Measurements from ENCODE around the gene ZNF578. TPM values are rescaled to one million over a fixed set of nuclear protein-coding genes. Genes with fewer than 3 reads are reported as not detected.
"Not testable (repeated sequence)": the region's sequence is repeated elsewhere in the genome, so short reads cannot be mapped to it uniquely, and the experiment has no call there.

ZNF578 gene
- total RNA-seq (2014; rRNA removed; shearing (Covaris generic)): not detected in 2 replicates
- polyA plus RNA-seq (2014; cell fraction: nucleus; rRNA removed): not detected in 2 replicates

DNA sequence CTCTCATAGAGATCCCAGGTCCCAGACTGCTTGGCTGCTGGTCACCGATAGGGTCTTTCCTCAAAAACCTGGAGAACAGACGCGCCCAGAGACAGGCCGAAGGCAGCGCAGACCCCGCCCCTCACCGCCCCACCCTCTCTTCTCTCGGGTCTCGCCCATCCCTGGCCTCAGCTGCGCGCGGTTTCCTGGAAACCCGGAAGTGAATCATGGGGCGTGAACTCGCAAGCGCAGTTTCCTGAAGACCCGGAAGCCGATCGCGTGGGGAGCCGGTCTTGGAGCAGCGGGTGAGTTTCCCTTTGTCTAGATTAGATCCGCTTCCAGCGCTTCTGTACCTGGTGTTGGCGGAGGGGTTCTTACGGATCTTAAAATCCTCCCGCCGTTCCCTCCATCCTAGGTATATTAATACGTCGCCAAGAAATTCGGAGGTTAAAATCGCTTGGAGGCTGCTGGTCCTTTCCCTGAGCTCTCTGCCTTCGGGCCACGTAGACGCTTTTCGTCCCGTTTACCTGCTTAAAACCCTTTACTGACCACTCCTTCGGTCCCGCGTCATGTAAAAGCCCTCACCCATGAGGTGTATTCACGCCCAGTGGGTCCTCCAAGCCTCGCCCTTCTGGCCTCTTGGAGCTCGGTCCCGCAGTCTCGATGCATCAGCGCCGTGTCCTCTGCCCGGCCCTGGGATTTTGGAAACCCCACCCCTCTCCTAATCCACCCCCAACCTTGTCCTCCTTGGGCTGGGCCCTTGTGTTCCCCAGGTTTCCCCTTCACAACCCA lies at the start of gene ZNF578:
TSS of gene ZNF578 (plus strand) at position 230 of the 771 bp plus-strand sequence. CDS start 48,293 bp downstream, outside the sequence.
- no peak for DNase-seq (ENCODE audit: extremely low read depth, low read depth)

DNA sequence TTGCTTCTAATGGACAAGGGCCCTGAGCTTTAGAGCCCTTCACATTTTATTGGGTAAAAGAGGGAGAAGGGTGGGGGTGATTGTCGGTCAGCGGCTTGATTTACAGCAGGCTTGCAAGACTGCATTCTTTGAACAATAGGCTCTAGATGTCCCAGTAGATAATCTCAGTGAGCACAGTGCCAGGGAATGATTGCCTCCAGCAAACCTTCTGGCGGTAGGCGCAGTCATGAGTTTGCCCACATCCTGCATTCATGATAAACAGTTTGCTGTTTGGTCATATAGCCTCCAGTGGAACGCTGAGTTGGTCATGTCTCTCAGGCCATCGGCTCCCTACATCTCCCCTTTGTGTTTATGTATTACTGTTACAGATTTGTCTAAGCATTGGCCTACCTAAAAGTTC lies 43.1 kb upstream of the ZNF578 start:
- no peak for DNase-seq (ENCODE audit: extremely low read depth, low read depth)

GRCh38 chr19:52415711-52416110 lies 37.6 kb upstream of the ZNF578 start:
- no peak for DNase-seq (ENCODE audit: extremely low read depth, low read depth)

DNA sequence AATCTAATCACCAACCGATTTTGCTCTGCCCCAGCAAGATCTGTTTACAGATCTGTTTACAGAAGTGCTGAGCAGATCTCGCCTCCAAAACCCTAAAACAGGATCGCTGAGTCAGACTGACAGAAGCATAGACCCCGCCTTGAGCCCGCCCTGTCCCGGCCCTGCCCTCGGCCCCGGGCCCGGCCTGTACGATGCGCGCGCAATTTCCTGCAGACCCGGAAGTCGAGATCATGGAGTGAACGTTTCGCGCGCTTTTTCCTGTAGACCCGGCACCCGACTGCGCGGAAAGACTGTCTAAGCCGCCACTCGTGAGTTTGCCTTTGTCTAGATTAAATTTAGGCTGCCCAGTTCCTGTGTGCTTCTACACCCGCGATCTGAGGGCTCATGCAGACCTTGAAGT lies 24.4 kb upstream of the ZNF578 start, which contains the start of gene ZNF534:
TSS of gene ZNF534 (plus strand) at position 212 of the 400 bp plus-strand sequence. CDS start 2,327 bp downstream, outside the sequence.
- DNase-seq (ENCODE audit: extremely low read depth, low read depth): no peak

DNA sequence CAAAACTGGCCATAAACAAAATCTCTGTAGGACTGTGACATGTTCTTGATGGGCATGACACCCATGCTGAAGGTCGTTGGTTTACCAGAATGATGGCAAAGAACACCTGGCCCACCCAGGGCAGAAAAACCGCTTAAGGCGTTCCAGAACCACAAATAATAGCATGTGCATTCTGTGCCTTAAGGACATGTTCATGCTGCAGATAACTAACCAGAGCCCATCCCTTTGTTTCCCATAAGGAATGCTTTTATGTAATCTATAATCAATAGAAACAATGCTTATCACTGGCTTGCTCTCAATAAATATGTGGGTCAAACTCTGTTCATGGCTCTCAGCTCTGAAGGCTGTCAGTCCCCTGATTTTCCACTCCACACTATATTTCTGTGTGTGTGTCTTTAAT lies 11.2 kb upstream of the ZNF578 start:
- DNase-seq (ENCODE audit: extremely low read depth, low read depth): no peak

GRCh38 chr19:52444506-52444905 lies 8.8 kb upstream of the ZNF578 start:
- no peak for DNase-seq (ENCODE audit: extremely low read depth, low read depth)

- no peak for DNase-seq (ENCODE audit: extremely low read depth, low read depth)
Observed at GRCh38 chr19:52451241-52451640, 2.1 kb upstream of the ZNF578 start.

- no peak for DNase-seq (ENCODE audit: extremely low read depth, low read depth)
Observed at GRCh38 chr19:52464798-52465470, 11.6 kb downstream of the ZNF578 start.

GRCh38 chr19:52473655-52474350 lies 20.4 kb downstream of the ZNF578 start:
- DNase-seq (ENCODE audit: extremely low read depth, low read depth): no peak

DNA sequence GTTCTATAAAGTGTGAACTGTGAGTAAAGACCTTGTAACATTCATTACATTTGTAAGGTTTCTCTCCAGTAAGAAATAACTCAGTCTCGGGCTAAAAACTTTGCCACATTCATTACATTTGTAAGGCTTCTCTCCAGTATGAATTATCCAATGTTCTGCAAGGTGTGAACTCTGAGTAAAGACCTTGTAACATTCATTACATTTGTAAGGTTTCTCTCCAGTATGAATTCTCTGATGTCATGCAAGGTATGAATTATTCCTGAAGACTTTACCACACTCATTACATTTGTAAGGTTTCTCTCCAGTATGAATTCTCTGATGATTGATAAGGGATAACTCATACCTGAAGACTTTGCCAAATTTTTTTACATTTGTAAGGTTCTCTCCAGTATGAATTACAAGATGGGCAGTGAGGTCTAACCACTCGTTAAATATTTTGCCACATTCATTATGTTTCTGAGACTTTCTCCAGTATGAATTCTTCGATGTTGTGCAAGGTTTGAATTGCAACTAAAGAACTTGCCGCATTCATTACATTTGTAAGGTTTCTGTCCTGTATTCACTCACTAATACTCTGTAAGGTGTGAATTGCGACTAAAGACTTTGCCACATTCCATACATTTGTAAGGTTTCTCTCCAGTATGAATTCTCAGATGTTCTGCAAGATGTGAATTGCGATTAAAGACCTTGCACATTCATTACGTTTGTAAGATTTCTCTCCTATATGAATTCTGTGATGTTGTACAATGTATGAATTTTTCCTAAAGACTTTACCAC lies 21.2 kb downstream of the ZNF578 start:
- no peak for DNase-seq (ENCODE audit: extremely low read depth, low read depth)

GRCh38 chr19:52484111-52484743 lies 30.9 kb downstream of the ZNF578 start:
- DNase-seq (ENCODE audit: extremely low read depth, low read depth): not testable (repeated sequence)

GRCh38 chr19:52485064-52485463 lies 31.7 kb downstream of the ZNF578 start:
- DNase-seq (ENCODE audit: extremely low read depth, low read depth): not testable (repeated sequence)

DNA sequence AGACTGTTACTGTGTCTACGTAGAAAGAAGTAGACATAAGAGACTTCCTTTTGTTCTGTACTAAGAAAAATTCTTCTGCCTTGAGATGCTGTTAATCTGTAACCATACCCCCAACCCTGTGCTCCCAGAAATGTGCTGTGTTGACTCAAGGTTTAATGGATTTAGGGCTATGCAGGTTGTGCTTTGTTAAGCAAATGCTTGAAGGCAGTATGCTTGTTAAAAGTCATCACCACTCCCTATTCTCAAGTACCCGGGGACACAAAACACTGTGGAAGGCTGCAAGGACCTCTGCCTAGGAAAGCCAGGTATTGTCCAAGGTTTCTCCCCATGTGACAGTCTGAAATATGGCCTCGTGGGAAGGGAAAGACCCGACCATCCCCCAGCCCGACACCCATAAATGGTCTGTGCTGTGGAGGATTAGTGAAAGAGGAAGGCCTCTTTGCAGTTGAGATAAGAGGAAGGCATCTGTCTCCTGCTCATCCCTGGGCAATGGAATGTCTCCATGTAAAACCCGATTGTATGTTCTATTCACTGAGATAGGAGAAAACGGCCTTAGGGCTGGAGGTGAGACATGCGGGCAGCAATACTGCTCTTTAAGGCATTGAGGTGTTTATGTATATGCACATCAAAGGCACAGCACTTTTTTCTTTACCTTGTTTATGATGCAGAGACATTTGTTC lies 32.3 kb downstream of the ZNF578 start:
- not testable (repeated sequence) for DNase-seq (ENCODE audit: extremely low read depth, low read depth)

- DNase-seq (ENCODE audit: extremely low read depth, low read depth): no peak
Observed at GRCh38 chr19:52492201-52492993, 39.0 kb downstream of the ZNF578 start.

DNA sequence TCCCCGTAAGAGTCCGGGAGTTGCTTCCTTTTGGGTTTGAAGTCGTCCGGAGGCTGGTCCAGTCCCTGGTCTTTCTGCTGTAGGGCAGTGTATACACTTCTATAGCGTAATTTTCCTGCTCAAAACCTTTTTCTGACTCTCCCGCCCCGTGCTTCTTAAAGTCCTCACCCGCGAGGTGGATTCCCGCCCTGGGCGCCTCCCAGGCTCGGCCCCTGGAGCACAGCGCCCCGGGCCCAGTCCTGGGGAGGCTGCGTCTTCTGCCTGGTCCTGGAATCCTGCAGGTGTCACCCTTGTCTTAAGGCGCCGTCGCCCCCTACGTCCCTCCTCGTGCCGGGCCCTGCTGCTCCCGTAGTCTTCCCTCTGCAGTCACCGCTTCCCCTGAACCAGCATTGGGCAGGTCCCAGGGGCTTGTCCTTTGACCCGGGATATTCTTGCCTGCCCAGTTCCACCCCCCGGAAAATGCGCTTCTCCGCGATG lies 39.7 kb downstream of the ZNF578 start:
- DNase-seq (ENCODE audit: extremely low read depth, low read depth): no peak

- no peak for DNase-seq (ENCODE audit: extremely low read depth, low read depth)
Observed at GRCh38 chr19:52494518-52494917, 41.2 kb downstream of the ZNF578 start.

DNA sequence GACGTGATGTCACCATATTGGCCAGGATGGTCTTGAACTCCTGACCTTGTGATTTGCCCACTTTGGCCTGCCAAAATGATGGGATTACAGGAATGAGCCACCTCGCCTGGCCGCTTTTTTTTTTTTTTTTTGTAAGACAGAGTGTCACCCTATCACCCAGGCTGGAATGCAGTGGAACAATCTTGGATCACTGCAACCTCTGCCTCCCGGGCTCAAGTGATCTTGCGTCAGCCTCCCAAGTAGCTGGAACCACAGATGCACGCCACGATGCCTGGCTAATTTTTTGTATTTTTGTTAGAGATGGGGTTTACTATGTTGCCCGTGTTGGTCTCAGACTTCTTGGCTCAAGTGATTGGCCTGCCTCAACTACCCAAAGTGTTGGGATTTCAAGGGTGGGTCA lies 45.2 kb downstream of the ZNF578 start:
- DNase-seq (ENCODE audit: extremely low read depth, low read depth): no peak

DNA sequence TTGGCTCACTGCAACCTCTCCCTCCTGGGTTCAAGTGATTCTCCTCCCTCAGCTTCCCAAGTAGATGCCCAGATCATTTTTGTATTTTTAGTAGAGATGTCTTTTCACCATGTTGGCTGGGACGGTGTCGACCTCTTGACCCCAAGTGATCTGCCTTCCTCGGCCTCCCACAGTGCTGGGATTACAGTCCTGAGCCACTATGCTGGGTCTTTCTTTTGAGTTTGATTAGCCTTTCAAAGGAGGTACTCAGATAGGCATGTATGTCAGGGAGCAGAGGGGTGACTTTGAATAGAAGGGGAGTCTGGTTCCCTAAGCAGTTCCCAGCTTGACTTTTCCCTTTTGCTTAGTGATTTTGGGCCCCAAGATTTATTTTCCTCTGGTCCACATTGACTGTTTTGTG lies 47.1 kb downstream of the ZNF578 start:
- DNase-seq (ENCODE audit: extremely low read depth, low read depth): not testable (repeated sequence)

Data from NCI-H460 (cell line).